Adrenal gland (tissue), 12 donors: ENCODE measurements around the gene IKZF3. TPM values are rescaled to one million over a fixed set of nuclear protein-coding genes. Genes with fewer than 3 reads are reported as not detected.
"Not testable (repeated sequence)": the region's sequence is repeated elsewhere in the genome, so short reads cannot be mapped to it uniquely, and the experiment has no call there.

Source experiments
- DNase-seq, 7 donors: peaks; one replicate each; pipeline ENCODE4 v3.0.0-alpha.2; 2019 to 2020
- H3K27ac ChIP-seq, 5 donors: fragments of 200-600 bp; sonication (generic) in 4 of 5; 1 replicate in 3 of 5; 2 replicates in 2 of 5; pipeline versions ENCODE4 v1.5.1 to v1.8.0; 2016 to 2020; ENCODE audit warnings: mild to moderate bottlenecking in 1 of 5
- H3K27me3 ChIP-seq: fragments of 200-600 bp; 2 replicates; pipeline ENCODE4 v1.8.0; 2021
- H3K36me3 ChIP-seq, 2 donors: fragments of 200-600 bp; replicated peaks in 1 of 2; 1 replicate in 1 of 2; 2 replicates in 1 of 2; pipeline versions ENCODE4 v1.5.1 to v1.8.0; 2018 to 2022
- H3K4me1 ChIP-seq, 2 donors: fragments of 200-600 bp; replicated peaks in 1 of 2; 1 replicate in 1 of 2; 2 replicates in 1 of 2; pipeline versions ENCODE4 v1.5.1 to v1.8.0; 2018 to 2021
- H3K4me3 ChIP-seq, 4 donors: fragments of 200-600 bp; sonication (generic) in 3 of 4; one replicate each; pipeline ENCODE4 v1.5.1; 2016 to 2018
- H3K9me3 ChIP-seq, 3 donors: fragments of 200-600 bp; sonication (generic) in 1 of 3; replicated peaks in 1 of 3; 1 replicate in 2 of 3; 2 replicates in 1 of 3; pipeline versions ENCODE4 v1.5.1 to v1.8.0; 2016 to 2021
- CTCF ChIP-seq, 6 experiments: fragments of 450-650 bp in 4 of 6; fragments of 200-600 bp in 2 of 6; sonication (generic) in 1 of 6; IDR thresholded peaks; 1 replicate in 5 of 6; 2 replicates in 1 of 6; pipeline versions ENCODE4 v1.5.1 to v1.8.0; 2016 to 2021; ENCODE audit warnings: antibody characterized with exemption in 6 of 6, mild to moderate bottlenecking in 2 of 6, moderate library complexity in 1 of 6
- POLR2A ChIP-seq, 2 donors: fragments of 450-650 bp; IDR thresholded peaks; one replicate each; pipeline ENCODE4 v1.6.1; 2017; ENCODE audit warnings: antibody characterized with exemption in 2 of 2, mild to moderate bottlenecking in 2 of 2, moderate library complexity in 1 of 2
- WGBS, 4 donors: extraction: QIAGEN DNeasy Blood & Tissue Kit in 2 of 4; methylation state at CpG; one replicate each; pipeline versions ENCODE4 v1.1.5 to v1.1.7; 2013 to 2017; 5-methylcytosine and 5-hydroxymethylcytosine counted together
- intact Hi-C, 2 donors: fragments of 100-400 bp; cut with DNase I; formaldehyde crosslinking; loops; one replicate each; pipeline versions ENCODE4 v1.14.1 to v1.15.0; 2022 to 2023
- polyA plus RNA-seq, 3 donors: library from polyadenylated mRNA; stranded (reverse); fragments of 200-250 nt in 2 of 3; fragments of 350-450 nt in 1 of 3; fragmentation: Illumina TruSeq in 1 of 3; extraction: RNeasy Lipid Tissue Mini Kit (QIAGEN cat#74804) in 1 of 3; gene quantifications; one replicate each; pipeline ENCODE4 v1.2.3, GENCODE V29; 2013 to 2014
- total RNA-seq, 9 donors: library from RNA; depleted of rRNA in 4 of 9; stranded (reverse); fragments of >200 nt in 4 of 9; fragments of 120-200 nt in 1 of 9; fragmentation: NEBNext Ultra II Directional in 1 of 9; extraction: Animal tissue kit (Norgen Biotek cat#: 25700) in 1 of 9; gene quantifications; one replicate each; pipeline versions ENCODE4 v1.1.0 to v1.2.4, GENCODE V29; 2013 to 2023
- donor health status: healthy with polysubstance abuse.
- donor health status: Bipolar disorder and iron deficiency.
- donor health status: DM: yes; HTN: yes; CAD: no.
- donor health status: DM: no; HTN: no; CAD: no.
- donor health status: DM: no; HTN: no; CAD: no.
- donor health status: DM: yes; HTN: yes; CAD: no.

Gene IKZF3
- total and polyA plus RNA-seq, 12 donors, result 0.06 to 3.6 (median 0.86) TPM

GRCh38 chr17:39729280-39729851, 134.7 kb downstream of the IKZF3 start:
- 74 to 80% (median 77%) methylated on average over 6 of the region's 6 CpGs for WGBS, 4 donors
- Histone ChIP-seq H3K9me3 (no peaks in the 10 kb centered on the region), H3K36me3 (no peaks in the 10 kb centered on the region), H3K27ac (no peak overlapping the region), H3K4me3 (peak overlapping the region in 1 of 4 donors; percentile 86), H3K27me3 (peaks cover under 1% of the 10 kb centered on the region), H3K4me1 (peaks cover 4 to 10% of the 10 kb centered on the region in 2 donors)
- no peak for DNase-seq
- intact Hi-C loops, result no loop called here
- no peak for TF ChIP-seq CTCF (IDR thresholded peaks at IDR 0.05)

GRCh38 chr17:39727556-39727955, 136.6 kb downstream of the IKZF3 start:
- no peak for DNase-seq
- no peaks in the 10 kb centered on the region for H3K27me3 ChIP-seq
- no peak overlapping the region for H3K27ac ChIP-seq
- intact Hi-C loops, result no loop called here
- H3K36me3 ChIP-seq, result no peaks in the 10 kb centered on the region
- TF ChIP-seq POLR2A (IDR thresholded peaks at IDR 0.05) (no peak), CTCF (IDR thresholded peaks at IDR 0.05) (no peak)
- 76 to 85% (median 81%) methylated on average over 8 to 10 of the region's 10 CpGs for WGBS, 4 donors
- H3K4me3 ChIP-seq, result no peak overlapping the region
- no peaks in the 10 kb centered on the region for H3K9me3 ChIP-seq
- peaks cover 4 to 10% of the 10 kb centered on the region in 2 donors for H3K4me1 ChIP-seq

GRCh38 chr17:39726617-39727016, 137.5 kb downstream of the IKZF3 start:
- intact Hi-C loops, result no loop called here
- Histone ChIP-seq H3K36me3 (no peaks in the 10 kb centered on the region), H3K4me1 (peaks cover 4 to 10% of the 10 kb centered on the region in 2 donors), H3K9me3 (no peaks in the 10 kb centered on the region), H3K4me3 (no peak overlapping the region), H3K27ac (no peak overlapping the region), H3K27me3 (no peaks in the 10 kb centered on the region)
- TF ChIP-seq CTCF (IDR thresholded peaks at IDR 0.05) (no peak), POLR2A (IDR thresholded peaks at IDR 0.05) (no peak)
- WGBS, 4 donors, result 89 to 98% (median 92%) methylated on average over 3 to 9 of the region's 9 CpGs
- no peak for DNase-seq

- 96 to 100% (median 100%) methylated on average over 1 of the region's 1 CpG for WGBS, 4 donors
- H3K4me3 ChIP-seq, intact Hi-C loops, H3K9me3 ChIP-seq, DNase-seq, H3K36me3 ChIP-seq, H3K27me3 ChIP-seq, H3K27ac ChIP-seq: not testable (repeated sequence)
- peaks cover 4 to 10% of the 10 kb centered on the region in 2 donors for H3K4me1 ChIP-seq
Observed at GRCh38 chr17:39725923-39726322, 138.2 kb downstream of the IKZF3 start.

GRCh38 chr17:39724731-39725130, 139.4 kb downstream of the IKZF3 start:
- no peaks in the 10 kb centered on the region for H3K36me3 ChIP-seq

More at GRCh38 chr17:39724731-39725130, 139.4 kb downstream of the IKZF3 start:
- no peak for DNase-seq
- intact Hi-C loops, result no loop called here
- Histone ChIP-seq H3K4me3 (no peak overlapping the region), H3K9me3 (no peaks in the 10 kb centered on the region), H3K27me3 (no peaks in the 10 kb centered on the region), H3K27ac (no peak overlapping the region), H3K4me1 (peaks cover 2 to 6% of the 10 kb centered on the region in 2 donors)
- TF ChIP-seq POLR2A (IDR thresholded peaks at IDR 0.05), result no peak
- no peak for TF ChIP-seq CTCF (IDR thresholded peaks at IDR 0.05)
- 95 to 97% (median 96%) methylated on average over 6 to 13 of the region's 13 CpGs; no CpG with 5 or more reads in 1 of the 4 donors for WGBS, 4 donors
